ENCODE data around the gene USP12.
A peak's percentile ranks its signal among the peaks of the same experiment; 100 is the strongest.

USP12 gene

DNA sequence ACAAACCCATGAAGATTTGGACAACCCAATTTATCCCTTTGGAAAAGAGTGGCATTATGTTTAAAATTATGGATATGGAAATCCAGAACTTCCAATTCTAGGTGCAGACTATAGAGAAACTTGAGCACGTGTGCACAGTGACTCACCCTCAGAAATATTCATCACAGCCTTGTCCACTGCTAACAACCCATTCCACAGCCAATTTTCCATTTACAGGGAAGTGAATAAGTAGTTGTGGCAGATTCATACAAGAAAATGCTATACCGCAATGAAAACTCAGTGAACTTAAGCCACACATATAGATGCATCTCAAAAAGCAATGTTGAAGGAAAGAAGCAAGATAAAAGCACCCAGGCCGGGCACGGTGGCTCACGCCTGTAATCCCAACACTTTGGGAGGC, 133.3 kb downstream of the USP12 start:
- peaks cover 14% of the 10 kb centered on the region for H3K79me2 ChIP-seq (ENCODE audit: control insufficient read depth, insufficient read depth, low read length, poor library complexity)
- no peaks in the 10 kb centered on the region for H3K27me3 ChIP-seq (ENCODE audit: insufficient read depth, low read length)
- WGBS (ENCODE audit: extremely low coverage, insufficient coverage, insufficient read length) = no CpG with 5 or more reads among the region's 5 CpGs

DNA sequence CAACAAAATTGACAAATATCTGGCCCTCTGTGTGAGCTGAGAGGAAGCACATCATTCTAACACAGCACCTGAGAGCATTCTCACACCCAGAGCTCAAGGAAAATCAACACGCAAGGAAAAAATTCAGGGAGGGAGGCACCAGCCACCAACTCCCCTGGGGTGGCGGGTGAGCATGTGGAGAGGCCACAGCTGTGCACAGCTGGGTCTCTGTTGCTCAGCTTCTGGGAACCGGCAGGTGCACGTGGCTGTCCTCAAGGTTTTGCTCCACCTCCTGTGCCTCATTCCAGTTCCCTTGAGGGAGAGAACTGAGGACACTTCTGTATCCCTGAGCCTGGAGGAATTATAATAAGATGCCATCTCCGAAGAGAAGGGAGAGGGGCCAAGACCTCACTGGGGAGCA, 134.0 kb downstream of the USP12 start:
- Histone ChIP-seq H3K27me3 (ENCODE audit: insufficient read depth, low read length) (no peaks in the 10 kb centered on the region), H2AK5ac (ENCODE audit: low read length) (peak overlapping the region; percentile 65), H3K4me1 (ENCODE audit: control insufficient read depth in 1 of 2, insufficient read depth in 2 of 2, low read length in 2 of 2) (peaks cover 47 to 50% of the 10 kb centered on the region in 2 experiments), H2AFZ (ENCODE audit: insufficient read depth, low read length, poor library complexity) (no peak overlapping the region), H3K4me2 (ENCODE audit: low read length) (no peak overlapping the region), H4K91ac (ENCODE audit: low read depth, low read length) (peak overlapping the region; percentile 83), H3K23ac (ENCODE audit: low read length) (no peak overlapping the region), H2BK12ac (ENCODE audit: low read length) (peak overlapping the region; percentile 88), H3K9me3 (ENCODE audit: insufficient read depth, low read depth, low read length) (no peaks in the 10 kb centered on the region), H3K4ac (ENCODE audit: low read depth, low read length) (peak overlapping the region; percentile 35), H2BK120ac (ENCODE audit: insufficient read depth, low read length, poor library complexity) (peak overlapping the region; percentile 93), H3K79me1 (ENCODE audit: low read length) (peaks cover 48% of the 10 kb centered on the region), H3K18ac (ENCODE audit: low read length) (peak overlapping the region; percentile 26), H3K36me3 (ENCODE audit: control insufficient read depth in 1 of 2, insufficient read depth in 2 of 2, low read length in 2 of 2) (no peaks in the 10 kb centered on the region), H3K4me3 (ENCODE audit: low read depth, low read length) (no peak overlapping the region), H3K9ac (ENCODE audit: low read length) (no peak overlapping the region), H2BK5ac (ENCODE audit: low read depth, low read length, poor library complexity) (peak overlapping the region; percentile 74), H3K14ac (ENCODE audit: low read length) (peak overlapping the region; percentile 43), H3K27ac (ENCODE audit: low read depth, low read length) (peak overlapping the region; percentile 94), H3K79me2 (ENCODE audit: control insufficient read depth, insufficient read depth, low read length, poor library complexity) (peaks cover 14% of the 10 kb centered on the region), H4K8ac (ENCODE audit: low read depth, low read length) (peak overlapping the region; percentile 69), H4K12ac (ENCODE audit: low read depth, low read length) (no peak overlapping the region)
- DNase-seq = no peak
- WGBS (ENCODE audit: extremely low coverage, insufficient coverage, insufficient read length) = no CpG with 5 or more reads among the region's 5 CpGs

More for the DNA sequence above, 133.3 kb downstream of the USP12 start:
- Histone ChIP-seq H3K4ac (ENCODE audit: low read depth, low read length) (no peak overlapping the region), H2BK12ac (ENCODE audit: low read length) (no peak overlapping the region), H3K36me3 (ENCODE audit: control insufficient read depth in 1 of 2, insufficient read depth in 2 of 2, low read length in 2 of 2) (no peaks in the 10 kb centered on the region), H2AK5ac (ENCODE audit: low read length) (no peak overlapping the region), H3K14ac (ENCODE audit: low read length) (no peak overlapping the region), H2AFZ (ENCODE audit: insufficient read depth, low read length, poor library complexity) (no peak overlapping the region), H3K4me3 (ENCODE audit: low read depth, low read length) (no peak overlapping the region), H3K4me2 (ENCODE audit: low read length) (no peak overlapping the region), H3K79me1 (ENCODE audit: low read length) (peaks cover 48% of the 10 kb centered on the region), H3K27ac (ENCODE audit: low read depth, low read length) (peak overlapping the region; percentile 42), H3K4me1 (ENCODE audit: control insufficient read depth in 1 of 2, insufficient read depth in 2 of 2, low read length in 2 of 2) (peaks cover 47 to 50% of the 10 kb centered on the region in 2 experiments), H3K9me3 (ENCODE audit: insufficient read depth, low read depth, low read length) (no peaks in the 10 kb centered on the region), H3K18ac (ENCODE audit: low read length) (no peak overlapping the region), H3K9ac (ENCODE audit: low read length) (no peak overlapping the region), H4K8ac (ENCODE audit: low read depth, low read length) (no peak overlapping the region), H2BK5ac (ENCODE audit: low read depth, low read length, poor library complexity) (no peak overlapping the region), H2BK120ac (ENCODE audit: insufficient read depth, low read length, poor library complexity) (peak overlapping the region; percentile 20), H4K91ac (ENCODE audit: low read depth, low read length) (peak overlapping the region; percentile 55), H4K12ac (ENCODE audit: low read depth, low read length) (no peak overlapping the region), H3K23ac (ENCODE audit: low read length) (no peak overlapping the region)
- peak in 1 of 2 donors; percentile 49 for DNase-seq

DNA sequence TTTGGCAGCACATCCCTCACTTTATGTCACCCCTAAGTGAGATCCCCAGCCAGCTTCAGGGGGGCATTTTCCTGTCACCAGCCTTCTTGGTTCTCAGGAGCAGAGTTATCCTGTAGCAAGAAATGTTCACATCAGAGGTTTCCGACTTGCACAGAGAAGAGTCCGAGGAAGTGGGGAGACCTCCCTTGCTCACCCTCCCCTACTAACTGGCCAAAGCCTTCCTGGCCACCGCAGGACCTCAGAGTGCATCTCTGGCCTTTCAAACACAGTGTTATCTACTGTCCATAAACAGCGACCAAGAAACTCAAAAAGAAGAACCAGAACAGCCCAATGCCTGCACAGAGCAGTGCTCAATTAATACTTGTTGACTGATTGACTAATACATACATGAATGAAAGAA, 134.4 kb downstream of the USP12 start:
- peak overlapping the region; percentile 74 for H3K18ac ChIP-seq (ENCODE audit: low read length)
- H3K36me3 ChIP-seq (ENCODE audit: control insufficient read depth in 1 of 2, insufficient read depth in 2 of 2, low read length in 2 of 2) = no peaks in the 10 kb centered on the region
- peak overlapping the region; percentile 18 for H3K9ac ChIP-seq (ENCODE audit: low read length)
- H3K9me3 ChIP-seq (ENCODE audit: insufficient read depth, low read depth, low read length) = no peaks in the 10 kb centered on the region
- no peak overlapping the region for H2AFZ ChIP-seq (ENCODE audit: insufficient read depth, low read length, poor library complexity)
- no peak overlapping the region for H3K4me2 ChIP-seq (ENCODE audit: low read length)
- no peaks in the 10 kb centered on the region for H3K27me3 ChIP-seq (ENCODE audit: insufficient read depth, low read length)
- peak overlapping the region; percentile 73 for H3K4ac ChIP-seq (ENCODE audit: low read depth, low read length)
- peak overlapping the region; percentile 94 for H3K27ac ChIP-seq (ENCODE audit: low read depth, low read length)
- peaks cover 48% of the 10 kb centered on the region for H3K79me1 ChIP-seq (ENCODE audit: low read length)
- peaks cover 14% of the 10 kb centered on the region for H3K79me2 ChIP-seq (ENCODE audit: control insufficient read depth, insufficient read depth, low read length, poor library complexity)
- peak overlapping the region; percentile 69 for H4K8ac ChIP-seq (ENCODE audit: low read depth, low read length)
- H3K4me3 ChIP-seq (ENCODE audit: low read depth, low read length) = no peak overlapping the region
- H2BK5ac ChIP-seq (ENCODE audit: low read depth, low read length, poor library complexity) = peak overlapping the region; percentile 90
- H4K12ac ChIP-seq (ENCODE audit: low read depth, low read length) = no peak overlapping the region
- H2BK120ac ChIP-seq (ENCODE audit: insufficient read depth, low read length, poor library complexity) = peak overlapping the region; percentile 93
- WGBS (ENCODE audit: extremely low coverage, insufficient coverage, insufficient read length) = no CpG with 5 or more reads among the region's 4 CpGs
- DNase-seq = no peak
- peak overlapping the region; percentile 96 for H2BK12ac ChIP-seq (ENCODE audit: low read length)
- H3K14ac ChIP-seq (ENCODE audit: low read length) = peak overlapping the region; percentile 85
- peak overlapping the region; percentile 83 for H4K91ac ChIP-seq (ENCODE audit: low read depth, low read length)
- peak overlapping the region; percentile 96 for H2AK5ac ChIP-seq (ENCODE audit: low read length)
- H3K23ac ChIP-seq (ENCODE audit: low read length) = no peak overlapping the region
- H3K4me1 ChIP-seq (ENCODE audit: control insufficient read depth in 1 of 2, insufficient read depth in 2 of 2, low read length in 2 of 2) = peaks cover 47 to 50% of the 10 kb centered on the region in 2 experiments

DNA sequence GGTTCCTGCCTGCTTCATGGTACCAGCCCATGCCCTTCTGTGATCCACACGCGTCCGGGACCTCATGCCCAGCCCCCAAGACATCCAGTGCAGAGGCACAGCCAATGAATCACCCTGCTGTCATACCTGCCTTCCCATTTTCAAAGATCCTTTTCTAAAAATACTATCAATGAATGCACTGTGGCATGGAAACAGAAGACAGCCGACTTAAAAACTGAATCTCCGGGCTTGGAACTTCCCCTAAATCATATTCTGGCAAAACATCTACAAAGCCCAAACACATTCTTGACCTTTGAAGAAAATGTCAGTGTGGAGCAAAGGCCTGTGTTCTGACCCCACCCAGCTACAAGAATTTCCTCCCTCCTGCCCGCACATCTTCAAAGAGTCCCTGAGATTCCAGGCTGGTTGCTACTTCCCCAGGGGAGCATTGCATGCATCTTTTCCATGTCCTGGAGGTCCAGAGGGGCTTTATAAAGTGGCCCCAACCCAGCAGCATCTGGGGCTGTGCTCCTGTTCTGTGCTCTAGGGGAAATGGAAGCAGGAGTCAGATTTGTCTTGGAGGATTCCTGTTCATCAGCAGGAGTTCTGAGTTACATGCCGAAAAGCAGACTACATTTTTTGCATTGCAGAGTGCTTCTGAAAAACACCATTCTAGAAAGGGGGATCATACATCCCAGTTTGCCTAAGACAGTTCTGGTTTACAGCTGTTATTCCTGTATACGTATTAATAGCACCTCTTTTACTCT, 135.2 kb downstream of the USP12 start:
- Histone ChIP-seq H2AFZ (ENCODE audit: insufficient read depth, low read length, poor library complexity) (no peak overlapping the region), H3K27ac (ENCODE audit: low read depth, low read length) (peak overlapping the region; percentile 94), H3K36me3 (ENCODE audit: control insufficient read depth in 1 of 2, insufficient read depth in 2 of 2, low read length in 2 of 2) (no peaks in the 10 kb centered on the region), H2BK5ac (ENCODE audit: low read depth, low read length, poor library complexity) (peak overlapping the region; percentile 88), H4K8ac (ENCODE audit: low read depth, low read length) (peak overlapping the region; percentile 32), H3K23ac (ENCODE audit: low read length) (no peak overlapping the region), H3K9me3 (ENCODE audit: insufficient read depth, low read depth, low read length) (no peaks in the 10 kb centered on the region), H2AK5ac (ENCODE audit: low read length) (no peak overlapping the region), H3K27me3 (ENCODE audit: insufficient read depth, low read length) (no peaks in the 10 kb centered on the region), H3K4ac (ENCODE audit: low read depth, low read length) (peak overlapping the region; percentile 47), H3K18ac (ENCODE audit: low read length) (peak overlapping the region; percentile 5), H4K91ac (ENCODE audit: low read depth, low read length) (peak overlapping the region; percentile 83), H3K79me1 (ENCODE audit: low read length) (peaks cover 47% of the 10 kb centered on the region), H3K79me2 (ENCODE audit: control insufficient read depth, insufficient read depth, low read length, poor library complexity) (peaks cover 14% of the 10 kb centered on the region), H3K14ac (ENCODE audit: low read length) (peak overlapping the region; percentile 85), H2BK12ac (ENCODE audit: low read length) (peak overlapping the region; percentile 37), H3K4me1 (ENCODE audit: control insufficient read depth in 1 of 2, insufficient read depth in 2 of 2, low read length in 2 of 2) (peaks cover 47 to 50% of the 10 kb centered on the region in 2 experiments), H3K4me3 (ENCODE audit: low read depth, low read length) (no peak overlapping the region), H2BK120ac (ENCODE audit: insufficient read depth, low read length, poor library complexity) (peak overlapping the region; percentile 93), H3K4me2 (ENCODE audit: low read length) (peak overlapping the region; percentile 35), H3K9ac (ENCODE audit: low read length) (peak overlapping the region; percentile 38), H4K12ac (ENCODE audit: low read depth, low read length) (peak overlapping the region; percentile 20)
- DNase-seq = peak; percentile 69 to 75
- no CpG with 5 or more reads among the region's 8 CpGs for WGBS (ENCODE audit: extremely low coverage, insufficient coverage, insufficient read length)
